ENCODE results near the gene DNAJB4.

DNA sequence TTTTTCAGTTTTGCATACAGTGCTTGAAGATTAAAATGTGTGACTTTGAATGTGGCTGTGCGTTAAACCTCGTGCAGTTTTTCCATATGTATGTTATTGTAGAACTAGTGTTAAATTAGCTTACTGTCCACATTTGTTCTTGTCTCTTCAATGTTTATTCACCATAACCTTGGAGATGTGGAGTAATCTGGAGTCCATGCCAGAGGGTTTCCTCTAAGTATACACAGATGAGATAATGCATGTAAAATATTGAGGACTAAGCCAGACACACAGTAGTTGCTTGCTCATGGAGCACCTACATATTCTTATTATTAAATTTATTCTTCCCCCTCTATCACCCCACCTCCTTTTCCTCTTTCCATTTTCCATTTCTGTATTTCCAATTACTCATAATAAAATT, 33.3 kb downstream of the DNAJB4 start:
- TF ChIP-seq, protein P1, sequence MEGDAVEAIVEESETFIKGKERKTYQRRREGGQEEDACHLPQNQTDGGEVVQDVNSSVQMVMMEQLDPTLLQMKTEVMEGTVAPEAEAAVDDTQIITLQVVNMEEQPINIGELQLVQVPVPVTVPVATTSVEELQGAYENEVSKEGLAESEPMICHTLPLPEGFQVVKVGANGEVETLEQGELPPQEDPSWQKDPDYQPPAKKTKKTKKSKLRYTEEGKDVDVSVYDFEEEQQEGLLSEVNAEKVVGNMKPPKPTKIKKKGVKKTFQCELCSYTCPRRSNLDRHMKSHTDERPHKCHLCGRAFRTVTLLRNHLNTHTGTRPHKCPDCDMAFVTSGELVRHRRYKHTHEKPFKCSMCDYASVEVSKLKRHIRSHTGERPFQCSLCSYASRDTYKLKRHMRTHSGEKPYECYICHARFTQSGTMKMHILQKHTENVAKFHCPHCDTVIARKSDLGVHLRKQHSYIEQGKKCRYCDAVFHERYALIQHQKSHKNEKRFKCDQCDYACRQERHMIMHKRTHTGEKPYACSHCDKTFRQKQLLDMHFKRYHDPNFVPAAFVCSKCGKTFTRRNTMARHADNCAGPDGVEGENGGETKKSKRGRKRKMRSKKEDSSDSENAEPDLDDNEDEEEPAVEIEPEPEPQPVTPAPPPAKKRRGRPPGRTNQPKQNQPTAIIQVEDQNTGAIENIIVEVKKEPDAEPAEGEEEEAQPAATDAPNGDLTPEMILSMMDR (IDR thresholded peaks at IDR 0.05; ENCODE audit: poor library complexity) = no peak
- TF ChIP-seq EZH2phosphoT487 (IDR thresholded peaks at IDR 0.05; ENCODE audit: low read depth, severe bottlenecking, unreplicated experiment) (no peak), EZH2 (IDR thresholded peaks at IDR 0.05; ENCODE audit: borderline replicate concordance) (no peak)
